Liver (tissue), 9 donors: ENCODE data around the gene SBF2. TPM values are rescaled to one million over a fixed set of nuclear protein-coding genes. Genes with fewer than 3 reads are reported as not detected.
"Not testable (repeated sequence)": the region's sequence is repeated elsewhere in the genome, so short reads cannot be mapped to it uniquely, and the experiment has no call there.

ENCODE experiments used
- DNase-seq: peaks from one replicate; pipeline ENCODE4 v3.0.0-alpha.2; 2017; ENCODE audit warnings: low spot score
- H3K27ac ChIP-seq, 2 donors: one replicate each; pipeline ENCODE4 v1.7.0; 2013; ENCODE audit warnings: inconsistent platforms in 2 of 2, low read length in 2 of 2, control low read depth in 1 of 2, low read depth in 1 of 2, mild to moderate bottlenecking in 1 of 2
- H3K27me3 ChIP-seq, 4 donors: one replicate each; pipeline versions ENCODE4 v1.6.1 to v1.7.0; 2013; ENCODE audit warnings: low read length in 3 of 4, inconsistent platforms in 1 of 4, mild to moderate bottlenecking in 1 of 4, moderate library complexity in 1 of 4; ENCODE audit not compliant: control insufficient read depth in 4 of 4, insufficient read depth in 4 of 4
- H3K36me3 ChIP-seq, 4 donors: one replicate each; pipeline versions ENCODE4 v1.6.1 to v1.7.0; 2013; ENCODE audit warnings: low read length in 3 of 4, mild to moderate bottlenecking in 3 of 4, low read depth in 1 of 4, moderate library complexity in 1 of 4; ENCODE audit not compliant: control insufficient read depth in 4 of 4, insufficient read depth in 3 of 4
- H3K4me1 ChIP-seq, 4 donors: one replicate each; pipeline versions ENCODE4 v1.6.1 to v1.7.0; 2013; ENCODE audit warnings: low read length in 3 of 4, mild to moderate bottlenecking in 3 of 4, moderate library complexity in 1 of 4; ENCODE audit not compliant: control insufficient read depth in 4 of 4, insufficient read depth in 4 of 4
- H3K4me3 ChIP-seq, 3 donors: one replicate each; pipeline versions ENCODE4 v1.6.1 to v1.7.0; 2013; ENCODE audit warnings: low read length in 3 of 3, control low read depth in 1 of 3, low read depth in 1 of 3, mild to moderate bottlenecking in 1 of 3
- H3K9ac ChIP-seq, 2 donors: one replicate each; pipeline ENCODE4 v1.7.0; 2013; ENCODE audit warnings: low read length in 2 of 2, mild to moderate bottlenecking in 2 of 2, moderate library complexity in 2 of 2, control low read depth in 1 of 2, low read depth in 1 of 2
- H3K9me3 ChIP-seq, 4 donors: one replicate each; pipeline versions ENCODE4 v1.6.1 to v1.7.0; 2013; ENCODE audit warnings: low read length in 3 of 4; ENCODE audit not compliant: control insufficient read depth in 4 of 4
- EGR1 ChIP-seq, 2 donors: IDR thresholded peaks; 2 replicates each; pipeline ENCODE4 v1.6.1; 2016 to 2018; ENCODE audit warnings: antibody characterized with exemption in 2 of 2, low read depth in 2 of 2
- FOXA1 ChIP-seq: IDR thresholded peaks from 2 replicates; pipeline ENCODE4 v1.6.1; 2016; ENCODE audit warnings: antibody characterized with exemption
- FOXA2 ChIP-seq: IDR thresholded peaks from 2 replicates; pipeline ENCODE4 v1.6.1; 2016; ENCODE audit warnings: antibody characterized with exemption
- HNF4A ChIP-seq, 2 donors: conservative IDR thresholded peaks; 2 replicates each; pipeline ENCODE4 v1.6.1; 2016; ENCODE audit warnings: antibody characterized with exemption in 2 of 2, mild to moderate bottlenecking in 2 of 2
- JUND ChIP-seq, 2 donors: IDR thresholded peaks; 2 replicates each; pipeline ENCODE4 v1.6.1; 2016; ENCODE audit warnings: antibody characterized with exemption in 2 of 2
- NR2F2 ChIP-seq: IDR thresholded peaks from 2 replicates; pipeline ENCODE4 v1.6.1; 2016; ENCODE audit warnings: antibody characterized with exemption
- RAD21 ChIP-seq, 2 donors: IDR thresholded peaks; 2 replicates each; pipeline ENCODE4 v1.6.1; 2016; ENCODE audit warnings: antibody characterized with exemption in 2 of 2, mild to moderate bottlenecking in 2 of 2
- RXRA ChIP-seq, 2 donors: IDR thresholded peaks; 2 replicates each; pipeline ENCODE4 v1.6.1; 2017 to 2018; ENCODE audit warnings: antibody characterized with exemption in 2 of 2, mild to moderate bottlenecking in 1 of 2
- SP1 ChIP-seq: IDR thresholded peaks from 2 replicates; pipeline ENCODE4 v1.6.1; 2018; ENCODE audit warnings: antibody characterized with exemption, mild to moderate bottlenecking
- YY1 ChIP-seq: IDR thresholded peaks from 2 replicates; pipeline ENCODE4 v1.6.1; 2016; ENCODE audit warnings: antibody characterized with exemption, mild to moderate bottlenecking
- WGBS: extraction: QIAGEN DNeasy Blood & Tissue Kit; methylation state at CpG from one replicate; pipeline ENCODE4 v1.1.7; 2013; 5-methylcytosine and 5-hydroxymethylcytosine counted together
- polyA plus RNA-seq, 2 donors: library from polyadenylated mRNA; stranded (reverse) in 1 of 2; unstranded in 1 of 2; fragments of 200-250 nt in 1 of 2; fragments of >200 nt in 1 of 2; fragmentation: Nextera tagmentation in 1 of 2; extraction: Ambion mirVana in 1 of 2; gene quantifications; one replicate each; pipeline versions ENCODE4 v1.2.1 to v1.2.3, GENCODE V29; 2013 to 2015
- total RNA-seq, 2 donors: library from RNA; depleted of rRNA; stranded (reverse); fragments of >200 nt; gene quantifications; one replicate each; pipeline ENCODE4 v1.2.3, GENCODE V29; 2014
- TF ChIP-seq, protein P1 (sequence below): IDR thresholded peaks from 2 replicates; pipeline ENCODE4 v1.6.1; 2016; ENCODE audit warnings: antibody characterized with exemption
- TF ChIP-seq, protein P2 (sequence below): IDR thresholded peaks from 2 replicates; pipeline ENCODE4 v1.6.1; 2016; ENCODE audit warnings: antibody characterized with exemption
- TF ChIP-seq, protein P3 (sequence below): IDR thresholded peaks from 2 replicates; pipeline ENCODE4 v1.6.1; 2016; ENCODE audit warnings: antibody characterized with exemption
- TF ChIP-seq, protein P4 (sequence below): IDR thresholded peaks from 2 replicates; pipeline ENCODE4 v1.6.1; 2016; ENCODE audit warnings: antibody characterized with exemption, mild to moderate bottlenecking
- donor health status: healthy.
- donor health status: healthy.
- donor health status: healthy.
- donor health status: healthy.
- donor health status: healthy.

SBF2 gene
- total and polyA plus RNA-seq, 4 donors, result 7.5 to 31.3 (median 14.7) TPM

DNA sequence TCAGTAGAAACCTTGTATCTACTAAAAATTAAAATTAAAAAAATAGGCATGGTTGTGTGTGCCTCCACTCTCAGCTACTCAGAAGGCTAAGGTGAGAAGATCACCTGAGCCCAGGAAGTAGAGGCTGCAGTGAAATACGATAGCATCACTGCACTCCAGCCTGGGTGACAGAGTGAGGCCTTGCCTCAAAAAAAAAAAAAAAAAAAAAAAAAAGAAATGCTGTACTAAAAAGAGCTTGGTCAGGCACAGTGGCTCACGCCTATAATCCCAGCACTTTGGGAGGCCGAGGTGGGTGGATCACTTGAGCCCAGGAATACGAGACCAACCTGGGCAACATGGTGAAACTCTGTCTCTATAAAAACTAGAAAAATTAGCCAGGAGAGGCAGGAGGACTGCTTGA lies 36.5 kb downstream of the SBF2 start (continued):
- TF ChIP-seq, protein P1, sequence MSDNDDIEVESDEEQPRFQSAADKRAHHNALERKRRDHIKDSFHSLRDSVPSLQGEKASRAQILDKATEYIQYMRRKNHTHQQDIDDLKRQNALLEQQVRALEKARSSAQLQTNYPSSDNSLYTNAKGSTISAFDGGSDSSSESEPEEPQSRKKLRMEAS, result no peak
- no peak for TF ChIP-seq FOXA2

DNA sequence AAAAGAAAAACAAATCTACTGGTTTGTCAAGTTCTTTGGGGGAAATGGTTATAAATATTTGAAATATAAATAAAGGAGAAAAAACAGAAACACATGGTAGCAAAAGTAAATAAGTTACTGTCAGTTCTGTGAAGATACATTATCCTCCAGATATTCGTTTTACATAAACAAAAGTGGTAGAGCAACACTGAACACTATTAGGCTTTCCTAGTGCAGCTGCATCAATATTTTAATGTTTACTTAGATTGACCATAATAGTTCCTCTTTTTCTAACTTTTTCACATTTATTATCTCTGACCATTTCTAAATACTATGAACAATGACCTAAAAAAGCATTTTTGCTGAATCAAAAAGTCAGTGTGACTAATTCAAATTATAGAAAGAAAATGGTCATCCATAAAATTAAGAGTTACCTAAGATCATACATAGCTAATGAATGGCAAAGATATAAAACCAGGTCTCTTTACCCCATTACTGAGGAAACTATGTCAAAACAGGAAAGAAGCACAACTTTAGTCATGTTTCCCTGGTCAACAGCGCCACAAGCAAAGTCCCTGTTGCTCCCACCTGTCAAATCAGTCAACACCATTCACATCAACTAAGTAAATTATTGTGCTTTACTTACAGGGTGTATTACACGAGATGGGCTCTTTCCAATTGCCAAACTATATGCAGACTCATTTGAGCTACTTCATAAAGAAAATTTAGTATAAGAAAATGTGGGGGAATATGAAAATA lies 38.5 kb downstream of the SBF2 start:
- Histone ChIP-seq H3K9ac (no peak overlapping the region), H3K4me3 (no peak overlapping the region), H3K4me1 (peaks cover 0 to 3% (median 0%) of the 10 kb centered on the region in 4 donors), H3K36me3 (no peaks in the 10 kb centered on the region), H3K27me3 (no peaks in the 10 kb centered on the region), H3K27ac (no peak overlapping the region), H3K9me3 (no peaks in the 10 kb centered on the region)
- DNase-seq, result no peak
- no peak for TF ChIP-seq EGR1 (IDR thresholded peaks at IDR 0.05; ENCODE audit: low read depth in 2 of 2)
- TF ChIP-seq YY1, result no peak
- TF ChIP-seq JUND (IDR thresholded peaks at IDR 0.05), result no peak
- TF ChIP-seq NR2F2, result no peak
- TF ChIP-seq FOXA1, result no peak
- TF ChIP-seq, protein P1, result no peak
- TF ChIP-seq, protein P2, sequence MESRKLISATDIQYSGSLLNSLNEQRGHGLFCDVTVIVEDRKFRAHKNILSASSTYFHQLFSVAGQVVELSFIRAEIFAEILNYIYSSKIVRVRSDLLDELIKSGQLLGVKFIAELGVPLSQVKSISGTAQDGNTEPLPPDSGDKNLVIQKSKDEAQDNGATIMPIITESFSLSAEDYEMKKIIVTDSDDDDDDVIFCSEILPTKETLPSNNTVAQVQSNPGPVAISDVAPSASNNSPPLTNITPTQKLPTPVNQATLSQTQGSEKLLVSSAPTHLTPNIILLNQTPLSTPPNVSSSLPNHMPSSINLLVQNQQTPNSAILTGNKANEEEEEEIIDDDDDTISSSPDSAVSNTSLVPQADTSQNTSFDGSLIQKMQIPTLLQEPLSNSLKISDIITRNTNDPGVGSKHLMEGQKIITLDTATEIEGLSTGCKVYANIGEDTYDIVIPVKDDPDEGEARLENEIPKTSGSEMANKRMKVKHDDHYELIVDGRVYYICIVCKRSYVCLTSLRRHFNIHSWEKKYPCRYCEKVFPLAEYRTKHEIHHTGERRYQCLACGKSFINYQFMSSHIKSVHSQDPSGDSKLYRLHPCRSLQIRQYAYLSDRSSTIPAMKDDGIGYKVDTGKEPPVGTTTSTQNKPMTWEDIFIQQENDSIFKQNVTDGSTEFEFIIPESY, result no peak
- no peak for TF ChIP-seq RXRA (IDR thresholded peaks at IDR 0.05)
- TF ChIP-seq RAD21 (IDR thresholded peaks at IDR 0.05), result no peak
- 71% methylated on average over 3 of the region's 3 CpGs for WGBS

DNA sequence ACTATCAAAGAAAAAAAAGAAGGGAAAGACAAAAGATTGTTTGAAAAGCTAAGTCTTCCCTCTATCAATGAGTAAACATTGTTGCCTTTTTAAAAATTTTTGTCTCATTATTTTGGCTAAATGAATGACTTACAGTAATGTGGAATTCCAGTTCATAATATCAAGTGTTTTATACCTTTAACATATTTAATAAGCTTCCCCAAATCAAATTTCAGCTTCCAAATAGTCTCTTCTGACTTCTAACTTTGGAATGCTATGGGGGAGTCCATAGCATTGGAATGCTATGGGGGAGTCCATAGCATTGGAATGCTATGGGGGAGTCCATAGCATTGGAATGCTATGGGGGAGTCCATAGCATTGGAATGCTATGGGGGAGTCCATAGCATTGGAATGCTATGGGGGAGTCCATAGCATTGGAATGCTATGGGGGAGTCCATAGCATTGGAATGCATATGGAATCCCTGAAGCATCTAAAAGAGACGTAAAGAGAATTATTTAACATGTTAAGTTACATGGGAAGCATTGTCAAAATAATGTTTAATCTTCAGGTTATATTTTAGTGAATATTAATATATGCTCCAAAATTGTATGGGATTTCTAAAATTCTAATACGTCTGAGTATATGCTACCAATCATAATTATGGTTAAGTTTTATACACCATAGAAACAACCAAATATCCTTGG lies 44.4 kb downstream of the SBF2 start:
- DNase-seq, H3K4me1 ChIP-seq, H3K27ac ChIP-seq, H3K27me3 ChIP-seq, H3K4me3 ChIP-seq, H3K9me3 ChIP-seq, H3K36me3 ChIP-seq, H3K9ac ChIP-seq: not testable (repeated sequence)
- WGBS, result 99% methylated on average over 2 of the region's 2 CpGs

DNA sequence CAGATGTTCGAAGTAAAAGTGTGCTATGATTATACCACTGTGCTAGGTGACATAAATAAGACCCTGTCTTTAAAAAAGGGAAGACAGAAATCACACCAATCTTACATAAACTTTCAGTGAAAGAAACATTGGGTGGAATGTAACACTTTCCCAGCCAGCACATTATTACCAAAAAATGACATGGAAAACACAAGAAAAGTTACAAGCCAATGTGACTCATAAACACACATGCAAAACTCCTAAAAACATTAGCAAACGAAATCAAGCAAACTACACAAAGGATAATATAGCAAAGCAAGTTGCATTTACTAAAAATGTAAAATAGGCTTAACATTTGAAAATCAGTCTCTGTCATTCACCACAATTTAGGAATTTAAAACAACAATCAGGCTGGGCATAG lies 47.0 kb downstream of the SBF2 start:
- H3K36me3 ChIP-seq, result peaks cover 0 to 2% (median 0%) of the 10 kb centered on the region in 4 donors
- H3K27me3 ChIP-seq, result no peaks in the 10 kb centered on the region
- H3K4me3 ChIP-seq, result no peak overlapping the region
- TF ChIP-seq, protein P3, sequence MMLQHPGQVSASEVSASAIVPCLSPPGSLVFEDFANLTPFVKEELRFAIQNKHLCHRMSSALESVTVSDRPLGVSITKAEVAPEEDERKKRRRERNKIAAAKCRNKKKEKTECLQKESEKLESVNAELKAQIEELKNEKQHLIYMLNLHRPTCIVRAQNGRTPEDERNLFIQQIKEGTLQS, result no peak
- TF ChIP-seq NR2F2, result no peak
- TF ChIP-seq FOXA2, result no peak
- TF ChIP-seq, protein P4, sequence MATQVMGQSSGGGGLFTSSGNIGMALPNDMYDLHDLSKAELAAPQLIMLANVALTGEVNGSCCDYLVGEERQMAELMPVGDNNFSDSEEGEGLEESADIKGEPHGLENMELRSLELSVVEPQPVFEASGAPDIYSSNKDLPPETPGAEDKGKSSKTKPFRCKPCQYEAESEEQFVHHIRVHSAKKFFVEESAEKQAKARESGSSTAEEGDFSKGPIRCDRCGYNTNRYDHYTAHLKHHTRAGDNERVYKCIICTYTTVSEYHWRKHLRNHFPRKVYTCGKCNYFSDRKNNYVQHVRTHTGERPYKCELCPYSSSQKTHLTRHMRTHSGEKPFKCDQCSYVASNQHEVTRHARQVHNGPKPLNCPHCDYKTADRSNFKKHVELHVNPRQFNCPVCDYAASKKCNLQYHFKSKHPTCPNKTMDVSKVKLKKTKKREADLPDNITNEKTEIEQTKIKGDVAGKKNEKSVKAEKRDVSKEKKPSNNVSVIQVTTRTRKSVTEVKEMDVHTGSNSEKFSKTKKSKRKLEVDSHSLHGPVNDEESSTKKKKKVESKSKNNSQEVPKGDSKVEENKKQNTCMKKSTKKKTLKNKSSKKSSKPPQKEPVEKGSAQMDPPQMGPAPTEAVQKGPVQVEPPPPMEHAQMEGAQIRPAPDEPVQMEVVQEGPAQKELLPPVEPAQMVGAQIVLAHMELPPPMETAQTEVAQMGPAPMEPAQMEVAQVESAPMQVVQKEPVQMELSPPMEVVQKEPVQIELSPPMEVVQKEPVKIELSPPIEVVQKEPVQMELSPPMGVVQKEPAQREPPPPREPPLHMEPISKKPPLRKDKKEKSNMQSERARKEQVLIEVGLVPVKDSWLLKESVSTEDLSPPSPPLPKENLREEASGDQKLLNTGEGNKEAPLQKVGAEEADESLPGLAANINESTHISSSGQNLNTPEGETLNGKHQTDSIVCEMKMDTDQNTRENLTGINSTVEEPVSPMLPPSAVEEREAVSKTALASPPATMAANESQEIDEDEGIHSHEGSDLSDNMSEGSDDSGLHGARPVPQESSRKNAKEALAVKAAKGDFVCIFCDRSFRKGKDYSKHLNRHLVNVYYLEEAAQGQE, result no peak
- no peak for TF ChIP-seq SP1
- TF ChIP-seq, protein P1, result no peak
- TF ChIP-seq FOXA1, result no peak
- no peak for TF ChIP-seq RXRA (IDR thresholded peaks at IDR 0.05)
- no peak for TF ChIP-seq HNF4A (conservative IDR thresholded peaks at IDR 0.05)
- TF ChIP-seq YY1, result no peak
- TF ChIP-seq, protein P2, result no peak
- no peak for DNase-seq
- H3K27ac ChIP-seq, result no peak overlapping the region
- H3K9ac ChIP-seq, result no peak overlapping the region
- no peaks in the 10 kb centered on the region for H3K9me3 ChIP-seq
- peaks cover 0 to 3% (median under 1%) of the 10 kb centered on the region in 4 donors for H3K4me1 ChIP-seq
- WGBS, result 86% methylated on average over 2 of the region's 2 CpGs
